Body of pancreas (tissue), 4 donors: ENCODE data around the gene NME2. TPM values are rescaled to one million over a fixed set of nuclear protein-coding genes. Genes with fewer than 3 reads are reported as not detected.
A peak's percentile ranks its signal among the peaks of the same experiment; 100 is the strongest.

Experiments
- ATAC-seq: fragments of 150-250 bp; one replicate; pipeline ENCODE4 v1.9.1; 2016
- DNase-seq, 4 donors: peaks; one replicate each; pipeline ENCODE4 v3.0.0-alpha.2; 2019
- H3K27ac ChIP-seq, 4 donors: fragments of 200-600 bp; sonication (generic); 1 replicate in 3 of 4; 2 replicates in 1 of 4; pipeline versions ENCODE4 v1.5.1 to v1.6.1; 2016 to 2019; ENCODE audit warnings: mild to moderate bottlenecking in 1 of 4, mixed read lengths in 1 of 4, moderate library complexity in 1 of 4
- H3K27me3 ChIP-seq, 2 donors: fragments of 200-600 bp; sonication (generic); one replicate each; pipeline ENCODE4 v1.6.0; 2016; ENCODE audit warnings: mild to moderate bottlenecking in 1 of 2
- H3K36me3 ChIP-seq, 2 donors: fragments of 200-600 bp; sonication (generic); replicated peaks in 1 of 2; 2 replicates each; pipeline ENCODE4 v1.5.1; 2016; ENCODE audit warnings: low read depth in 2 of 2; ENCODE audit not compliant: insufficient read depth in 1 of 2
- H3K4me1 ChIP-seq: fragments of 200-600 bp; sonication (generic); one replicate; pipeline ENCODE4 v1.6.0; 2016
- H3K4me3 ChIP-seq, 2 donors: fragments of 200-600 bp; sonication (generic); 1 replicate in 1 of 2; 2 replicates in 1 of 2; pipeline ENCODE4 v1.5.1; 2016 to 2019
- H3K9me3 ChIP-seq, 3 donors: fragments of 200-600 bp; sonication (generic); 1 replicate in 2 of 3; 2 replicates in 1 of 3; pipeline ENCODE4 v1.5.1; 2016
- CTCF ChIP-seq, 7 experiments: fragments of 450-650 bp in 4 of 7; fragments of 200-600 bp in 3 of 7; sonication (generic) in 3 of 7; IDR thresholded peaks; one replicate each; pipeline ENCODE4 v1.5.1; 2016 to 2019; ENCODE audit warnings: antibody characterized with exemption in 7 of 7
- POLR2A ChIP-seq, 3 donors: fragments of 450-650 bp; IDR thresholded peaks; one replicate each; pipeline ENCODE4 v1.6.1; 2016; ENCODE audit warnings: antibody characterized with exemption in 3 of 3, mild to moderate bottlenecking in 2 of 3
- WGBS, 2 donors: methylation state at CpG; one replicate each; pipeline ENCODE4 v1.1.5; 2017; 5-methylcytosine and 5-hydroxymethylcytosine counted together
- intact Hi-C: fragments of 100-400 bp; cut with DNase I; formaldehyde crosslinking; loops from one replicate; pipeline ENCODE4 v1.15.1; 2023
- total RNA-seq, 2 donors: library from RNA; depleted of rRNA; stranded (reverse); fragments of >200 nt; gene quantifications; one replicate each; pipeline ENCODE4 v1.1.0, GENCODE V29; 2016

Gene NME2
- total RNA-seq, 2 donors from 2014 or later: 108 to 172 TPM

GRCh38 chr17:51128076-51128475 is 38.1 kb upstream of the NME2 start:
- no peaks in the 10 kb centered on the region for H3K9me3 ChIP-seq
- DNase-seq (peak in 1 of 4 donors; percentile 29), ATAC-seq (no peak)
- H3K27ac ChIP-seq: no peak overlapping the region
- intact Hi-C loops: no loop called here
- peaks cover 38% of the 10 kb centered on the region for H3K4me1 ChIP-seq
- 70 to 71% methylated on average over 3 of the region's 3 CpGs for WGBS, 2 donors
- no peaks in the 10 kb centered on the region for H3K36me3 ChIP-seq
- TF ChIP-seq POLR2A (IDR thresholded peaks at IDR 0.05) (no peak), CTCF (IDR thresholded peaks at IDR 0.05) (no peak)
- no peak overlapping the region for H3K4me3 ChIP-seq
- no peaks in the 10 kb centered on the region for H3K27me3 ChIP-seq

- DNase-seq (no peak), ATAC-seq (peak; percentile 50)
- H3K4me1 ChIP-seq: peaks cover 10% of the 10 kb centered on the region
- H3K4me3 ChIP-seq: no peak overlapping the region
- no peak for TF ChIP-seq POLR2A (IDR thresholded peaks at IDR 0.05)
- TF ChIP-seq CTCF (IDR thresholded peaks at IDR 0.05): no peak
- H3K36me3 ChIP-seq: no peaks in the 10 kb centered on the region
- H3K9me3 ChIP-seq: no peaks in the 10 kb centered on the region
- intact Hi-C loops: no loop called here
- no peaks in the 10 kb centered on the region for H3K27me3 ChIP-seq
- peak overlapping the region in 2 of 4 donors; percentile 17 to 20 for H3K27ac ChIP-seq
Measured at GRCh38 chr17:51132964-51133319, 33.3 kb upstream of the NME2 start.

GRCh38 chr17:51133365-51133764 is 32.8 kb upstream of the NME2 start:
- Histone ChIP-seq H3K4me1 (peaks cover 8% of the 10 kb centered on the region), H3K4me3 (no peak overlapping the region), H3K27me3 (no peaks in the 10 kb centered on the region), H3K27ac (peak overlapping the region in 1 of 4 donors; percentile 20), H3K36me3 (no peaks in the 10 kb centered on the region), H3K9me3 (no peaks in the 10 kb centered on the region)
- intact Hi-C loops: no loop called here
- 79 to 84% methylated on average over 2 of the region's 2 CpGs for WGBS, 2 donors
- ATAC-seq (no peak), DNase-seq (no peak)
- TF ChIP-seq POLR2A (IDR thresholded peaks at IDR 0.05) (no peak), CTCF (IDR thresholded peaks at IDR 0.05) (no peak)

- no peaks in the 10 kb centered on the region for H3K36me3 ChIP-seq
- no peak overlapping the region for H3K4me3 ChIP-seq
- H3K9me3 ChIP-seq: no peaks in the 10 kb centered on the region
- DNase-seq (no peak), ATAC-seq (no peak)
- no peaks in the 10 kb centered on the region for H3K27me3 ChIP-seq
- TF ChIP-seq POLR2A (IDR thresholded peaks at IDR 0.05) (no peak), CTCF (IDR thresholded peaks at IDR 0.05) (no peak)
- peaks cover 8% of the 10 kb centered on the region for H3K4me1 ChIP-seq
- intact Hi-C loops: no loop called here
- WGBS, 2 donors: 90 to 93% methylated on average over 3 of the region's 3 CpGs
- H3K27ac ChIP-seq: no peak overlapping the region
Measured at GRCh38 chr17:51135956-51136355, 30.3 kb upstream of the NME2 start.

GRCh38 chr17:51142597-51142996 is 23.6 kb upstream of the NME2 start:
- no peak overlapping the region for H3K27ac ChIP-seq
- H3K4me3 ChIP-seq: no peak overlapping the region
- intact Hi-C loops: no loop called here
- DNase-seq (no peak), ATAC-seq (no peak)
- H3K4me1 ChIP-seq: peaks cover 4% of the 10 kb centered on the region
- no peaks in the 10 kb centered on the region for H3K9me3 ChIP-seq
- no peaks in the 10 kb centered on the region for H3K36me3 ChIP-seq
- TF ChIP-seq CTCF (IDR thresholded peaks at IDR 0.05): no peak
- no peak for TF ChIP-seq POLR2A (IDR thresholded peaks at IDR 0.05)
- WGBS, 2 donors: 94 to 98% methylated on average over 2 of the region's 2 CpGs
- no peaks in the 10 kb centered on the region for H3K27me3 ChIP-seq
